Endothelial cell of umbilical vein (primary cell): Measurements from ENCODE around the gene ADAM19.

Source experiments
- CTCF ChIP-seq, 2 donors: IDR thresholded peaks; 1 replicate in 1 of 2; 2 replicates in 1 of 2; pipeline ENCODE4 v1.5.1; 2011; ENCODE audit warnings: low read length in 2 of 2, mild to moderate bottlenecking in 2 of 2, moderate library complexity in 2 of 2, control low read depth in 1 of 2, inconsistent platforms in 1 of 2, low read depth in 1 of 2; ENCODE audit not compliant: insufficient read depth in 1 of 2; ENCODE audit errors: extremely low read depth in 1 of 2
- EZH2 ChIP-seq: IDR thresholded peaks from 2 replicates; pipeline ENCODE4 v1.6.1; 2012; ENCODE audit warnings: borderline replicate concordance, low read depth, mild to moderate bottlenecking, moderate library complexity, low read length, inconsistent platforms; ENCODE audit not compliant: severe bottlenecking
- FOS ChIP-seq: IDR thresholded peaks from 2 replicates; pipeline ENCODE4 v1.6.1; 2011; ENCODE audit warnings: mild to moderate bottlenecking, low read length, moderate library complexity, borderline replicate concordance; ENCODE audit not compliant: insufficient read depth
- GATA2 ChIP-seq: IDR thresholded peaks from 2 replicates; pipeline ENCODE4 v1.7.0; 2011; ENCODE audit warnings: low read depth, mild to moderate bottlenecking, moderate library complexity, mixed read lengths, low read length; ENCODE audit not compliant: insufficient read length, insufficient read depth
- JUN ChIP-seq: IDR thresholded peaks from 2 replicates; pipeline ENCODE4 v1.6.1; 2011; ENCODE audit warnings: borderline replicate concordance, low read depth; ENCODE audit not compliant: insufficient read length, insufficient read depth
- MAX ChIP-seq: IDR thresholded peaks from 2 replicates; pipeline ENCODE4 v1.6.1; 2011; ENCODE audit not compliant: insufficient read depth, insufficient read length
- MYC ChIP-seq: IDR thresholded peaks from one replicate; pipeline ENCODE4 v1.6.1; 2011; ENCODE audit warnings: mild to moderate bottlenecking, low read depth, low read length
- POLR2A ChIP-seq: IDR thresholded peaks from 2 replicates; pipeline ENCODE4 v1.6.1; 2012; ENCODE audit warnings: low read depth, mild to moderate bottlenecking, control low read depth, low read length
- POLR2AphosphoS5 ChIP-seq: IDR thresholded peaks from 2 replicates; pipeline ENCODE4 v1.6.1; 2012; ENCODE audit warnings: low read depth, mild to moderate bottlenecking, control low read depth, low read length, moderate library complexity; ENCODE audit not compliant: insufficient read depth

- no peak for TF ChIP-seq EZH2
- TF ChIP-seq CTCF (IDR thresholded peaks at IDR 0.05; ENCODE audit: extremely low read depth in 1 of 2, insufficient read depth in 1 of 2, low read depth in 1 of 2, low read length in 2 of 2): no peak
- no peak for TF ChIP-seq POLR2A
- TF ChIP-seq POLR2AphosphoS5: no peak
- no peak for TF ChIP-seq JUN
- no peak for TF ChIP-seq MYC
- no peak for TF ChIP-seq MAX
- no peak for TF ChIP-seq GATA2
- no peak for TF ChIP-seq FOS
These were observed 33.5 kb upstream of the ADAM19 start for GRCh38 chr5:157608972-157609565.
